ENCODE results near the gene MSI2. TPM values are rescaled to one million over a fixed set of nuclear protein-coding genes. Genes with fewer than 3 reads are reported as not detected.

MSI2 gene
- total RNA-seq, 1 donor from 2014 or later, result 23.1 TPM

DNA sequence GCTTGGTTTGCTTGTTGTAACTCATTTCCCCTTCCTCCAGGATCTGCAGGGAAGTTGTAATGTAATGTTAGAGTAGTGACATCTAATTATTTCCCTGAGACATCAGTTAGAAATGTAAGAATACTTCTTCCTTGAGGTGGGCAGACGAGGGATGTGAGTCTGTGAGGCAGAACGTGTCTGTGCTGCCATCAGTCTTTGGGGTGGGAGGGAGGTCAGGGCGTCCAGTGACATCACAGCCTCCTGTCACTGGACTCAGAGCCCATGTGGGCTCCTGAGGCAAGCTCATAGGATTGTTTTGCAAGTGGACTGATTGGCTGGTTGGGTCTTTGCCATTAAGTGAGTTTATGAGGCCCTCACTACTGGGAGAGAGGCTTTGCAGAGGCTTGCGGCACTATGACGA lies 300.0 kb downstream of the MSI2 start:
- Mint-ChIP-seq H3K9me3 (ENCODE audit: low read depth) (no peaks in the 10 kb centered on the region), H3K27ac (ENCODE audit: unreplicated experiment) (no peak overlapping the region)

DNA sequence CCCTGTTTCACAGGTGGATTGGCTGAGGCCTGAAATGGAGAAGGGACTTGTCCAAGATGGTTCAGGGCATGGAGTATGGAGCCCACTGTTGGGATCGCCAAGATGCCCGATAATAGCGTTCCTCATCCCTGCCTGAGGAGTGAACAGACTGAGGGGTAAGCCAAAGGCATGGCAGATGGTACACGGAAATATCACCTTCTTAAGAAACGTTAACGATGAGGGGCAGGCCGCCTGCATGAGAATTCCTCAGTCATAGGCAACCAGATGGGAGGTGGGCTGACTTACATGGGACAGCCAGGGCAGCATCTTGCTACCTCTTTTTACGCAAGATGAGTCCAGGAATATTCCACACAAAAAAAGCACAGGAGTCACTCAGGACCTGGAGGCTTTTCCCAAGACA lies 300.7 kb downstream of the MSI2 start:
- Mint-ChIP-seq H3K27me3 (ENCODE audit: low read depth) (no peaks in the 10 kb centered on the region), H3K27ac (ENCODE audit: unreplicated experiment) (peak overlapping the region; percentile 41), H3K4me3 (ENCODE audit: unreplicated experiment) (no peak overlapping the region), H3K9me3 (ENCODE audit: low read depth) (no peaks in the 10 kb centered on the region), H3K36me3 (ENCODE audit: low read depth) (no peaks in the 10 kb centered on the region), H3K4me1 (ENCODE audit: low read depth) (peaks cover 29% of the 10 kb centered on the region)
- TF ChIP-seq, protein P1, sequence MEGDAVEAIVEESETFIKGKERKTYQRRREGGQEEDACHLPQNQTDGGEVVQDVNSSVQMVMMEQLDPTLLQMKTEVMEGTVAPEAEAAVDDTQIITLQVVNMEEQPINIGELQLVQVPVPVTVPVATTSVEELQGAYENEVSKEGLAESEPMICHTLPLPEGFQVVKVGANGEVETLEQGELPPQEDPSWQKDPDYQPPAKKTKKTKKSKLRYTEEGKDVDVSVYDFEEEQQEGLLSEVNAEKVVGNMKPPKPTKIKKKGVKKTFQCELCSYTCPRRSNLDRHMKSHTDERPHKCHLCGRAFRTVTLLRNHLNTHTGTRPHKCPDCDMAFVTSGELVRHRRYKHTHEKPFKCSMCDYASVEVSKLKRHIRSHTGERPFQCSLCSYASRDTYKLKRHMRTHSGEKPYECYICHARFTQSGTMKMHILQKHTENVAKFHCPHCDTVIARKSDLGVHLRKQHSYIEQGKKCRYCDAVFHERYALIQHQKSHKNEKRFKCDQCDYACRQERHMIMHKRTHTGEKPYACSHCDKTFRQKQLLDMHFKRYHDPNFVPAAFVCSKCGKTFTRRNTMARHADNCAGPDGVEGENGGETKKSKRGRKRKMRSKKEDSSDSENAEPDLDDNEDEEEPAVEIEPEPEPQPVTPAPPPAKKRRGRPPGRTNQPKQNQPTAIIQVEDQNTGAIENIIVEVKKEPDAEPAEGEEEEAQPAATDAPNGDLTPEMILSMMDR (IDR thresholded peaks at IDR 0.05), result no peak
- DNase-seq (ENCODE audit: low spot score), result no peak

More for the DNA sequence above, 300.0 kb downstream of the MSI2 start:
- Mint-ChIP-seq H3K4me1 (ENCODE audit: low read depth) (peaks cover 29% of the 10 kb centered on the region), H3K27me3 (ENCODE audit: low read depth) (no peaks in the 10 kb centered on the region), H3K36me3 (ENCODE audit: low read depth) (no peaks in the 10 kb centered on the region), H3K4me3 (ENCODE audit: unreplicated experiment) (no peak overlapping the region)
- TF ChIP-seq, protein P1 (IDR thresholded peaks at IDR 0.05), result no peak
- no peak for DNase-seq (ENCODE audit: low spot score)

DNA sequence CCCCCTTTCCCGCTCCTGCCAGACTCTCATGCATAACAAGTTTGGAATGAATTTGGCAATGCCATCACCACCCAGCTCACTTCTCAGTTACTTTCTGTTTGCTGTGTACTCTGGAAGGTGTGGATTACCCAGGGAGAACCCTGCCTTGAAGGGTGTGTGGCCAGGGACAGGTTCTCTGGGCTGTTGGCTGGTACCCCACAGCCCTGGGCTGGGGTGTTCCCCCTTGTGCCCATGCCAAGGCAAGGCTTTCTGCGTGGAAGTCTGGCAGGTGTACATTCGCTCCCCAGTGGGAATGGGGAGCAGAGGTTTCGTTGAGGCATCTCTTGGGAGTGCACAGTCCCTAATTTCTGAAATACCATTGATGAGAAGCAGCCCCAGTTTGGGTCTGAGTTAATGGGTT lies 301.1 kb downstream of the MSI2 start:
- TF ChIP-seq, protein P1 (IDR thresholded peaks at IDR 0.05), result no peak
- Mint-ChIP-seq H3K4me1 (ENCODE audit: low read depth) (peaks cover 28% of the 10 kb centered on the region), H3K27ac (ENCODE audit: unreplicated experiment) (peak overlapping the region; percentile 83), H3K27me3 (ENCODE audit: low read depth) (no peaks in the 10 kb centered on the region), H3K36me3 (ENCODE audit: low read depth) (no peaks in the 10 kb centered on the region), H3K9me3 (ENCODE audit: low read depth) (no peaks in the 10 kb centered on the region), H3K4me3 (ENCODE audit: unreplicated experiment) (peak overlapping the region; percentile 59)
- no peak for DNase-seq (ENCODE audit: low spot score)

DNA sequence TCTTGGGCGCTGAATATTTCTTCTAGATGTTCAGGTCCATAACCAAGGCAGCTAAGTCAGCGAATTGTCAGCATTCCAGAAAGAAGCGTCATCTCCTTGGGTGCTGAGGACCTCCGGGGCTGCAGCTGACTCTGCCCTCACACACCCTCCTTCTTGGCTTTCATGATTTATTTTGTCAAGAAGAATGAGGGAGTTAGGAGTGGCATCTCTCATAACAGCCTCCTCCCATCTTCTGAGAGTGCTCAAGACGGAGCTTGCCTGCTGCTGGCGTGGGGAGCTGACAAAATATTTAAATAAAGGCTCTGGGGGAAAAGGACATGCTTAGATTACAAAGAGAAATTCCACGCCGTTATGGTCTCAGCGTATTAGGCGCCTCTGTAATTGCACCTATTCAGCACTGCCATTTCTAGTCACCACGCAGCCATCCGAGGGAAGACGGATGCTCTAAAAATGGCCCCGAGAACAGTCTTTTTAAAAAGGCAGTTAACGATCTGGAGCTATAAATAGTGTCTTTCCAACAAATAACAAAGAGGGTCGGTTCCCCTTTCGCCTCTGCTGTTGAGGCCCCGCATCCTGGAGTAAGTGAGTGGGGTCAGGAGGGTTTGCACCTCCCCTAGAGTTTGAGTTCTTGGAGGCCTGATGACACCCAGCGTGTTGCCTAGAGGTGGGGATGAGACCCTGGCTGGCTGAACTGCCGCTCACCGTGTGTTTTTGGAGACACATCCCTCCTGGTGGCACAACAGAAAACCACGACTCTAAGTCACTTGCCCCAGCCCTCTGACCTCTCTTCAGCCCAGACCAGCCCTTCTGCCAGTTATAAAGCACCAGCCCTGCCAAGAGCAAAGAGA lies 301.7 kb downstream of the MSI2 start:
- Mint-ChIP-seq H3K27ac (ENCODE audit: unreplicated experiment) (peak overlapping the region; percentile 83), H3K36me3 (ENCODE audit: low read depth) (no peaks in the 10 kb centered on the region), H3K27me3 (ENCODE audit: low read depth) (no peaks in the 10 kb centered on the region), H3K9me3 (ENCODE audit: low read depth) (no peaks in the 10 kb centered on the region), H3K4me1 (ENCODE audit: low read depth) (peaks cover 26% of the 10 kb centered on the region), H3K4me3 (ENCODE audit: unreplicated experiment) (peak overlapping the region; percentile 59)
- no peak for DNase-seq (ENCODE audit: low spot score)
- TF ChIP-seq, protein P1 (IDR thresholded peaks at IDR 0.05), result no peak

DNA sequence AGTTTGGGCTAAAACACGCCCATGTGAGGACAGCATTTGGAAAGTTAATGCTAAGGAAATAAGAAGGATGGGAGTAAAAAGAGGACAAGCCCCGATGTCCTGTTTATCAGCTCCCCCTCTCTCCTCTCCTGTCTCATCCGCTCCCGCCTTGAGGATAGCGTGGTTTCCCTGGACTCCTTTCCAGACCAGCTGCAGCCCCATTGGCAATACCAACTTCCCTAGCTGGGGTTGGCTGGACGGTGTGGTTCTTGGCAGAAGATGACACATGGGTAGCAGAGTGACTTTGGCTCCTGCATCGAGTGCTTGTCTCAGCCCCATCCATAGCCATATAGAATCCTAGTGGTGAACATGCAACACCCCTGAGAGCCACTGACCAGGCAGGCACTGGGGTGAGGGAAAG lies 302.9 kb downstream of the MSI2 start:
- Mint-ChIP-seq H3K36me3 (ENCODE audit: low read depth) (no peaks in the 10 kb centered on the region), H3K27ac (ENCODE audit: unreplicated experiment) (no peak overlapping the region), H3K4me1 (ENCODE audit: low read depth) (peaks cover 21% of the 10 kb centered on the region), H3K27me3 (ENCODE audit: low read depth) (no peaks in the 10 kb centered on the region), H3K9me3 (ENCODE audit: low read depth) (no peaks in the 10 kb centered on the region), H3K4me3 (ENCODE audit: unreplicated experiment) (no peak overlapping the region)
- TF ChIP-seq, protein P1 (IDR thresholded peaks at IDR 0.05), result no peak
- DNase-seq (ENCODE audit: low spot score), result no peak

All from chondrocyte (in vitro differentiated cells).